Measurements from ENCODE around the gene A3GALT2. TPM values are rescaled to one million over a fixed set of nuclear protein-coding genes. Genes with fewer than 3 reads are reported as not detected.

A3GALT2 gene
- polyA plus RNA-seq, 3 donors, result not detected

DNA sequence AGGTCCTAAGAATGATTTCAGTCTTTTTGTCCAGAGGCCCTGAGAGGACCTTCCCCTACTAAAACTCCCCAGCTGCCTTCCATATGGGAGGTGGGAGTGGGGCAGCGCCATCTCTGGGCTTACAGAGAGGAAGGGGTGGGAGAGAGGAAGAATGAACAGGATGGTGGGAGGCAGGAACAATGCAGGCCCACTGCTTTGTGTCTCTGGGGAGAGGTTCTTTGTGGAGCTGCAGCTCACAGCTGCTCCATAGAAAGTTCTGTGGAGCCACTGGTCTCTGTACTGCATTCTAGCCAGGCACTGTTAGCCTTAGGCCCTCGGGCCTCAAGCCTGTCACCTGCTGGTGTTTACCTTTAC lies 43.6 kb upstream of the A3GALT2 start:
- Mint-ChIP-seq H3K4me3 (no peak overlapping the region), H3K27me3 (ENCODE audit: low read depth in 3 of 3) (peaks cover 0 to 2% (median 2%) of the 10 kb centered on the region in 3 donors), H3K9me3 (no peaks in the 10 kb centered on the region), H3K27ac (no peak overlapping the region), H3K4me1 (peaks cover 32% of the 10 kb centered on the region), H3K36me3 (peaks cover 19 to 23% of the 10 kb centered on the region in 2 donors)
- intact Hi-C loops (cut with micrococcal nuclease), result loop anchor here (5.0 to 10.0 kb wide), 2 partner anchors 37 to 100 kb away; no protein-coding TSS in a partner anchor
- H3K4me3 ChIP-seq (replicated peaks in 1 of 3; ENCODE audit: low read depth in 2 of 3, low read length in 3 of 3), result no peak overlapping the region
- no peak for TF ChIP-seq CTCF (IDR thresholded peaks at IDR 0.05)
- H3K36me3 ChIP-seq (replicated peaks in 1 of 2; ENCODE audit: control insufficient read depth in 1 of 2, insufficient read depth in 2 of 2, low read length in 2 of 2), result no peaks in the 10 kb centered on the region
- peaks cover 19% of the 10 kb centered on the region in 2 donors for H3K4me1 ChIP-seq (ENCODE audit: control insufficient read depth in 1 of 2, insufficient read depth in 2 of 2, low read length in 2 of 2)
- no peak overlapping the region for H3K9ac ChIP-seq (ENCODE audit: insufficient read depth, low read length, poor library complexity, severe bottlenecking)
- H3K79me2 ChIP-seq (ENCODE audit: insufficient read depth, low read length), result no peaks in the 10 kb centered on the region
- H3K27ac ChIP-seq (ENCODE audit: low read depth in 1 of 2, low read length in 2 of 2), result no peak overlapping the region
- 75% methylated on average over 2 of the region's 2 CpGs for WGBS (ENCODE audit: insufficient coverage)
- H3K9me3 ChIP-seq (replicated peaks in 1 of 2; ENCODE audit: control insufficient read depth in 1 of 2, insufficient read depth in 1 of 2, low read length in 2 of 2), result no peaks in the 10 kb centered on the region
- no peak overlapping the region for H3K4me2 ChIP-seq (replicated peaks; ENCODE audit: extremely low read depth, low read length, poor library complexity, severe bottlenecking)
- H2AFZ ChIP-seq (ENCODE audit: insufficient read depth, low read depth, low read length, poor library complexity, severe bottlenecking), result no peak overlapping the region
- no peaks in the 10 kb centered on the region for H4K20me1 ChIP-seq (ENCODE audit: insufficient read depth, low read length)
- H3K27me3 ChIP-seq (ENCODE audit: control insufficient read depth in 2 of 2, insufficient read depth in 2 of 2, low read length in 2 of 2), result no peaks in the 10 kb centered on the region
- DNase-seq, result no peak

DNA sequence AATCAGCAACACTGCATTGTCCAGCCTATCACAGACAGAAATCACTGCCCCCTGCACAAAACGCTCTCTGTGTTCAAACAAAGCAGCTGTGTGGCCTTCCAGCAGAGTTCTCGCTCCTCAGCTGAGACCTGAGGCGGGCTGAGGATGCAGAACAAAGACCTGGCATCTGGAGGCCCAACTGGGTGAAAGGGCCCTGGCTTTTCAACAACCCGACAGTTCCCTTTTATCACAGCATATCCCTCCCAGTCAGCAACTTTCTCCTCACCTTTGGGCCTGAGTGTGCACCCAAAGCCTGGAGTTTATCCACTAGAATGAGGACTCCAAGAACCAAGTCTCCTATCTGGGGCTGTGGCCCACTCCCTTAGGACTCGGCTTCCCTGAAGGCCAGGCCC lies 42.6 kb upstream of the A3GALT2 start:
- no peaks in the 10 kb centered on the region for H3K27me3 ChIP-seq (ENCODE audit: control insufficient read depth in 2 of 2, insufficient read depth in 2 of 2, low read length in 2 of 2)
- H3K9ac ChIP-seq (ENCODE audit: insufficient read depth, low read length, poor library complexity, severe bottlenecking), result no peak overlapping the region
- H3K4me1 Mint-ChIP-seq, result peaks cover 32% of the 10 kb centered on the region
- no peak for DNase-seq
- H3K36me3 ChIP-seq (replicated peaks in 1 of 2; ENCODE audit: control insufficient read depth in 1 of 2, insufficient read depth in 2 of 2, low read length in 2 of 2), result no peaks in the 10 kb centered on the region
- H3K27ac ChIP-seq (ENCODE audit: low read depth in 1 of 2, low read length in 2 of 2), result no peak overlapping the region
- 88% methylated on average over 5 of the region's 5 CpGs for WGBS (ENCODE audit: insufficient coverage)
- peaks cover 0 to 3% (median 2%) of the 10 kb centered on the region in 3 donors for H3K27me3 Mint-ChIP-seq (ENCODE audit: low read depth in 3 of 3)
- H2AFZ ChIP-seq (ENCODE audit: insufficient read depth, low read depth, low read length, poor library complexity, severe bottlenecking), result no peak overlapping the region
- no peaks in the 10 kb centered on the region for H3K9me3 Mint-ChIP-seq
- H3K4me3 ChIP-seq (replicated peaks in 1 of 3; ENCODE audit: low read depth in 2 of 3, low read length in 3 of 3), result no peak overlapping the region
- H3K4me1 ChIP-seq (ENCODE audit: control insufficient read depth in 1 of 2, insufficient read depth in 2 of 2, low read length in 2 of 2), result peaks cover 19% of the 10 kb centered on the region in 2 donors
- TF ChIP-seq CTCF (IDR thresholded peaks at IDR 0.05), result no peak
- H3K9me3 ChIP-seq (replicated peaks in 1 of 2; ENCODE audit: control insufficient read depth in 1 of 2, insufficient read depth in 1 of 2, low read length in 2 of 2), result no peaks in the 10 kb centered on the region
- H4K20me1 ChIP-seq (ENCODE audit: insufficient read depth, low read length), result no peaks in the 10 kb centered on the region
- peaks cover 19 to 25% of the 10 kb centered on the region in 2 donors for H3K36me3 Mint-ChIP-seq
- no peak overlapping the region for H3K4me3 Mint-ChIP-seq
- intact Hi-C loops (cut with micrococcal nuclease), result loop anchor here (5.0 to 10.0 kb wide), 2 partner anchors 36 to 101 kb away; no protein-coding TSS in a partner anchor
- H3K4me2 ChIP-seq (replicated peaks; ENCODE audit: extremely low read depth, low read length, poor library complexity, severe bottlenecking), result no peak overlapping the region
- no peak overlapping the region for H3K27ac Mint-ChIP-seq
- H3K79me2 ChIP-seq (ENCODE audit: insufficient read depth, low read length), result no peaks in the 10 kb centered on the region

Measured in CD14-positive monocyte (primary cell).